HepG2 (cell line): ENCODE data around the gene CYP4V2. TPM values are rescaled to one million over a fixed set of nuclear protein-coding genes. Genes with fewer than 3 reads are reported as not detected.

Experiments
- ATAC-seq: fragments of 200-7000 bp; cut with Tn5 transposase; 3 replicates; pipeline ENCODE4 v1.9.1; 2020; ENCODE audit warnings: mild to moderate bottlenecking, moderate library complexity
- BruUV-seq: library from RNA; stranded (reverse); fragments of 400-500 nt; replicated peaks from 2 replicates; lab custom pipeline; 2021; lab: Mats Ljungman, UMichigan
- CTCF ChIA-PET: fragments of 300-600 bp; formaldehyde crosslinking; extraction: SDS; loops from one replicate; lab custom pipeline; 2021; ENCODE audit warnings: low total read pairs, inconsistent platforms, low intra/inter-chr PET ratio; lab: Yijun Ruan, JAX
- POLR2A ChIA-PET: fragments of 350-600 bp; sonication (Branson Sonifier 250); formaldehyde crosslinking; loops from one replicate; lab custom pipeline; 2020; ENCODE audit warnings: antibody characterized with exemption, inconsistent platforms; lab: Yijun Ruan, JAX
- DNase-seq: peaks from one replicate; pipeline ENCODE4 v3.0.0-alpha.2; 2015; ENCODE audit warnings: low spot score
- FAIRE-seq: peaks from 3 replicates; lab custom pipeline; 2011; peaks lifted over from hg19 to GRCh38; lab: Jason Lieb, UNC
- H2AFZ ChIP-seq: one replicate; pipeline ENCODE4 v1.6.1; 2011; ENCODE audit warnings: low read length, inconsistent platforms
- H3K27ac ChIP-seq: fragments of 300-600 bp; 3 replicates; pipeline ENCODE4 v1.8.0; 2011; ENCODE audit warnings: mixed run types, mild to moderate bottlenecking, mixed read lengths, low read length, inconsistent platforms; ENCODE audit not compliant: insufficient read depth; ENCODE audit errors: extremely low read length
- H3K27me3 ChIP-seq, 2 experiments: fragments of 200-600 bp in 1 of 2; 2 replicates in 1 of 2; 3 replicates in 1 of 2; pipeline versions ENCODE4 v1.6.0 to v1.8.0; 2011; ENCODE audit warnings: low read length in 2 of 2, mild to moderate bottlenecking in 2 of 2, moderate library complexity in 2 of 2, inconsistent platforms in 1 of 2; ENCODE audit not compliant: insufficient read depth in 2 of 2, control insufficient read depth in 1 of 2
- H3K36me3 ChIP-seq, 2 experiments: fragments of 200-600 bp in 1 of 2; replicated peaks in 1 of 2; 2 replicates in 1 of 2; 3 replicates in 1 of 2; pipeline versions ENCODE4 v1.5.1 to v1.8.0; 2011; ENCODE audit warnings: low read length in 2 of 2, inconsistent platforms in 1 of 2; ENCODE audit not compliant: insufficient read depth in 2 of 2, control insufficient read depth in 1 of 2
- H3K4me1 ChIP-seq: 2 replicates; pipeline ENCODE4 v1.5.1; 2012; ENCODE audit warnings: low read length, inconsistent platforms; ENCODE audit not compliant: insufficient read depth
- H3K4me2 ChIP-seq: 2 replicates; pipeline ENCODE4 v1.6.0; 2011; ENCODE audit warnings: low read depth, low read length, inconsistent platforms
- H3K4me3 ChIP-seq, 3 experiments: fragments of 200-600 bp in 1 of 3; sonication (generic), shearing (Covaris generic) in 1 of 3; replicated peaks in 1 of 3; 2 replicates each; pipeline ENCODE4 v1.5.1; 2011 to 2016; ENCODE audit warnings: low read length in 3 of 3, inconsistent platforms in 2 of 3, low read depth in 2 of 3, mild to moderate bottlenecking in 2 of 3, control low read depth in 1 of 3, mixed read lengths in 1 of 3; ENCODE audit not compliant: insufficient read depth in 1 of 3
- H3K79me2 ChIP-seq: one replicate; pipeline ENCODE4 v1.6.1; 2011; ENCODE audit warnings: low read length, inconsistent platforms; ENCODE audit not compliant: insufficient read depth
- H3K9ac ChIP-seq: 2 replicates; pipeline ENCODE4 v1.6.0; 2011; ENCODE audit warnings: mild to moderate bottlenecking, low read depth, low read length, inconsistent platforms; ENCODE audit not compliant: insufficient read depth
- H3K9me3 ChIP-seq: 2 replicates; pipeline ENCODE4 v1.5.1; 2012; ENCODE audit warnings: mild to moderate bottlenecking, low read length
- H4K20me1 ChIP-seq: 2 replicates; pipeline ENCODE4 v1.6.0; 2011; ENCODE audit warnings: inconsistent platforms, mild to moderate bottlenecking, low read length, moderate library complexity; ENCODE audit not compliant: insufficient read depth
- AHR ChIP-seq: IDR thresholded peaks from 2 replicates; pipeline ENCODE4 v1.6.1; 2018; ENCODE audit warnings: missing genetic modification reagents, missing compliant biosample characterization
- CEBPG ChIP-seq: IDR thresholded peaks from 2 replicates; pipeline ENCODE4 v1.6.1; 2016
- FOXK2 ChIP-seq: fragments of 450-650 bp; IDR thresholded peaks from 2 replicates; pipeline ENCODE4 v1.6.1; 2016
- HBP1 ChIP-seq: IDR thresholded peaks from 2 replicates; pipeline ENCODE4 v1.6.1; 2016; ENCODE audit warnings: low read depth, control low read depth
- HCFC1 ChIP-seq: fragments of 150-350 bp; IDR thresholded peaks from 2 replicates; pipeline ENCODE4 v1.6.1; 2014; ENCODE audit warnings: low read depth, low read length
- HDAC1 ChIP-seq: sonication (generic); formaldehyde crosslinking; IDR thresholded peaks from 2 replicates; pipeline ENCODE4 v1.5.1; 2020; ENCODE audit warnings: mild to moderate bottlenecking, missing genetic modification reagents
- RCOR2 ChIP-seq: IDR thresholded peaks from 2 replicates; pipeline ENCODE4 v1.6.1; 2016; ENCODE audit warnings: missing biosample characterization, missing genetic modification reagents
- SRSF4 ChIP-seq: fragments of 200-400 bp; formaldehyde crosslinking; IDR thresholded peaks from one replicate; pipeline ENCODE4 v1.6.1; 2018; ENCODE audit warnings: mild to moderate bottlenecking, low read depth, low read length, moderate library complexity; ENCODE audit not compliant: poor library complexity, severe bottlenecking
- XBP1 ChIP-seq: sonication (generic); formaldehyde crosslinking; IDR thresholded peaks from 2 replicates; pipeline ENCODE4 v1.5.0; 2020; ENCODE audit warnings: missing genetic modification reagents
- ZBTB33 ChIP-seq: sonication (generic); formaldehyde crosslinking; IDR thresholded peaks from 2 replicates; pipeline ENCODE4 v1.4.0; 2020; ENCODE audit warnings: missing genetic modification reagents
- WGBS: methylation state at CpG from one replicate; pipeline ENCODE4 v1.1.6; 2017; ENCODE audit warnings: low lambda C conversion rate; 5-methylcytosine and 5-hydroxymethylcytosine counted together
- in situ Hi-C: cut with HindIII; loops from 2 replicates; pipeline ENCODE4 v1.10.0; 2017; ENCODE audit warnings: low pct_unique_long_range_greater_than_20kb; ENCODE audit not compliant: extremely low pct_ligation_motif_present
- intact Hi-C: fragments of 100-400 bp; cut with micrococcal nuclease; formaldehyde crosslinking; loops from one replicate; pipeline ENCODE4 v1.10.0; 2022; ENCODE audit not compliant: unreplicated experiment
- polyA plus RNA-seq, 8 experiments: library from polyadenylated mRNA; depleted of rRNA in 3 of 8; stranded (reverse) in 7 of 8; unstranded in 1 of 8; fragments of >200 nt; fragmentation: Illumina TruSeq in 4 of 8; extraction: Trizol in 4 of 8; gene quantifications; 2 replicates each; pipeline versions ENCODE4 v1.2.1 to v1.2.3, GENCODE V29; 2011 to 2016; ENCODE audit warnings: low read depth in 4 of 8, missing spikeins in 1 of 8, mixed read lengths in 1 of 8; ENCODE audit not compliant: insufficient read depth in 1 of 8
- total RNA-seq, 5 experiments: library from RNA; depleted of rRNA; stranded (reverse); fragments of >200 nt; fragmentation: Illumina TruSeq; extraction: Trizol; gene quantifications; 2 replicates each; pipeline ENCODE4 v1.2.3, GENCODE V29; 2016; ENCODE audit warnings: low read depth in 1 of 5
- TF ChIP-seq, protein P1 (sequence below): sonication (generic); formaldehyde crosslinking; IDR thresholded peaks from 2 replicates; pipeline ENCODE4 v1.4.0; 2020; ENCODE audit warnings: missing genetic modification reagents, mild to moderate bottlenecking, borderline replicate concordance

CYP4V2 gene
- total and polyA plus RNA-seq, 2 of the 13 experiments (the other 11 are each of a cell fraction or from before 2014, with no cell fraction given) = 4.7 to 7.2 TPM

DNA sequence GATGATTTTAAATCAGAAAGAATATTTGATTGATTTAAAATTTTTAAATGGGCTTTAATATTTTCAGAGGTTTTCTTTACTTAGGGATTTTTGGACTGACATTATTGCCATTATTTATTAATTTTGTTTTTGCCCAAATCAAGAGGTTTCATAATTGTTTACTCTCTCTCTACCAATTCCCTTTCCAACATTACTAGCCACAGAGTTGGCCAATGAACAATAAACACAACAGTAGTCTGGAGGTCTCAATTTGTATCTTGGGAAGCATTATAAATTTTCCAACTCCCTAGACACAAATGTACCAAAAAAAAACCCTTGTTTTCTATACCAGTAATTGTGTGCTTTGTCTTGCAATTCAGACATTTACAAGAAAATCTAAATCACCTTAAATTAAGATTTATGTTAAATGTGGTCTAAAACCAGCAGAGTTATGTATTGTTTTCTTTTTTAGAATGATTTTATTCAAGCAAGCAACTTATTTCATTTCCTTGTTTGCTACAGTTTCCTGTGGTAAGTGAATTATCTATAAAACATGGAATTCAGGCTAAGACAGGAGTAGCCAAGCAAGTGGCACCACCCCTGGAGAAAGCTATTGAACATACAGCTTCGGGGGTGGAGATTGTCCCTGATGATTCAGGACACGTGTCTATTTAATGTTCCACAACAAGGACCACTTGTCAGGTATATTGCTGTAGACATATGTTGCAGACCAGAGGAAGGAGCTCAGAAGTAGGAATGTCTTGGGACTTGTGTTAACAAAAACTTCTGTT is 36.6 kb downstream of the CYP4V2 start:
- CTCF ChIA-PET = no interaction called here
- BruUV-seq = no TSS peak
- intact Hi-C loops = no loop called here
- no peak for DNase-seq
- WGBS = 8% methylated on average over 2 of the region's 2 CpGs
- Histone ChIP-seq H3K79me2 (no peaks in the 10 kb centered on the region), H3K27me3 (peaks cover 0 to 1% of the 10 kb centered on the region in 2 experiments; a peak in 1 of 5 replicates), H3K4me1 (peaks cover 25% of the 10 kb centered on the region), H3K36me3 (no peaks in the 10 kb centered on the region), H3K9me3 (peaks cover 8% of the 10 kb centered on the region; the same call in 1 of the 2 replicates), H3K4me2 (peak overlapping the region; percentile 56), H3K27ac (no peak overlapping the region), H2AFZ (no peak overlapping the region), H3K9ac (no peak overlapping the region), H4K20me1 (no peaks in the 10 kb centered on the region), H3K4me3 (peak overlapping the region in 1 of 3 experiments; percentile 2; a peak in 1 of 6 replicates)
- no peak for ATAC-seq
- peak; percentile 12 for FAIRE-seq
- no peak for TF ChIP-seq HBP1 (CRISPR knock-in tag)
- TF ChIP-seq HCFC1 = no peak
- TF ChIP-seq SRSF4 = no peak
- no peak for TF ChIP-seq RCOR2
- no peak for TF ChIP-seq CEBPG (CRISPR knock-in tag)
- TF ChIP-seq ZBTB33 (CRISPR knock-in tag) = no peak
- no peak for TF ChIP-seq XBP1 (CRISPR knock-in tag)
- no peak for TF ChIP-seq HDAC1 (CRISPR knock-in tag)
- TF ChIP-seq, protein P1, sequence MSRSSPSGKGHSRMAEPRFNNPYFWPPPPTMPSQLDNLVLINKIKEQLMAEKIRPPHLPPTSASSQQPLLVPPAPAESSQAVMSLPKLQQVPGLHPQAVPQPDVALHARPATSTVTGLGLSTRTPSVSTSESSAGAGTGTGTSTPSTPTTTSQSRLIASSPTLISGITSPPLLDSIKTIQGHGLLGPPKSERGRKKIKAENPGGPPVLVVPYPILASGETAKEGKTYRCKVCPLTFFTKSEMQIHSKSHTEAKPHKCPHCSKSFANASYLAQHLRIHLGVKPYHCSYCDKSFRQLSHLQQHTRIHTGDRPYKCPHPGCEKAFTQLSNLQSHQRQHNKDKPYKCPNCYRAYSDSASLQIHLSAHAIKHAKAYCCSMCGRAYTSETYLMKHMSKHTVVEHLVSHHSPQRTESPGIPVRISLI = no peak
- no peak for TF ChIP-seq FOXK2
- no peak for TF ChIP-seq AHR (CRISPR knock-in tag)
- in situ Hi-C loops = no loop called here
- POLR2A ChIA-PET = interaction anchor here (0.7 to 1.2 kb wide), 3 partner anchors 32 to 38 kb away, joined by 3 to 4 read pairs (median 3); partner anchors contain the start of gene F11
